H9 (cell line): Measurements from ENCODE around the gene PTGR1. TPM values are rescaled to one million over a fixed set of nuclear protein-coding genes. Genes with fewer than 3 reads are reported as not detected.

Experiments used
- DNase-seq: peaks from one replicate; pipeline ENCODE4 v3.0.0-alpha.2; 2017
- H2AFZ ChIP-seq: one replicate; pipeline ENCODE4 v1.6.1; 2013; ENCODE audit warnings: mild to moderate bottlenecking, low read length, control low read depth, moderate library complexity
- H2AK5ac ChIP-seq: 2 replicates; pipeline ENCODE4 v1.6.1; 2013; ENCODE audit warnings: low read length, control low read depth, mixed read lengths; ENCODE audit not compliant: insufficient read length
- H2BK120ac ChIP-seq: one replicate; pipeline ENCODE4 v1.6.1; 2013; ENCODE audit warnings: low read depth, mild to moderate bottlenecking, low read length, control low read depth, inconsistent platforms; ENCODE audit not compliant: poor library complexity, severe bottlenecking
- H2BK12ac ChIP-seq: 2 replicates; pipeline ENCODE4 v1.6.1; 2013; ENCODE audit warnings: low read length, control low read depth, mixed read lengths, low read depth; ENCODE audit not compliant: insufficient read length
- H2BK15ac ChIP-seq: 2 replicates; pipeline ENCODE4 v1.6.1; 2013; ENCODE audit warnings: low read depth, low read length, control low read depth
- H2BK20ac ChIP-seq: one replicate; pipeline ENCODE4 v1.6.1; 2013; ENCODE audit warnings: low read depth, mild to moderate bottlenecking, low read length, control low read depth, inconsistent platforms; ENCODE audit not compliant: poor library complexity, severe bottlenecking
- H2BK5ac ChIP-seq: 2 replicates; pipeline ENCODE4 v1.6.1; 2013; ENCODE audit warnings: low read length, control low read depth, mixed read lengths; ENCODE audit not compliant: insufficient read length
- H3K14ac ChIP-seq: 2 replicates; pipeline ENCODE4 v1.6.1; 2013; ENCODE audit warnings: low read length, control low read depth; ENCODE audit not compliant: insufficient read depth
- H3K18ac ChIP-seq: 2 replicates; pipeline ENCODE4 v1.6.1; 2013; ENCODE audit warnings: low read depth, mild to moderate bottlenecking, mixed read lengths, low read length, control low read depth; ENCODE audit not compliant: insufficient read length
- H3K23ac ChIP-seq: 2 replicates; pipeline ENCODE4 v1.6.1; 2013; ENCODE audit warnings: low read length, control low read depth, mixed read lengths, low read depth; ENCODE audit not compliant: insufficient read length
- H3K23me2 ChIP-seq: 2 replicates; pipeline ENCODE4 v1.6.1; 2013; ENCODE audit warnings: low read depth, mild to moderate bottlenecking, mixed read lengths, low read length, control low read depth; ENCODE audit not compliant: insufficient read length, poor library complexity, severe bottlenecking
- H3K27ac ChIP-seq: 2 replicates; pipeline ENCODE4 v1.5.1; 2013; ENCODE audit warnings: low read length, control low read depth, mixed read lengths, low read depth; ENCODE audit not compliant: insufficient read length
- H3K27me3 ChIP-seq: 2 replicates; pipeline ENCODE4 v1.6.1; 2013; ENCODE audit warnings: low read length, control low read depth, inconsistent platforms; ENCODE audit not compliant: insufficient read depth
- H3K4ac ChIP-seq: 2 replicates; pipeline ENCODE4 v1.6.1; 2013; ENCODE audit warnings: low read depth, mild to moderate bottlenecking, control low read depth, inconsistent platforms, low read length, moderate library complexity
- H3K4me1 ChIP-seq: 2 replicates; pipeline ENCODE4 v1.6.1; 2013; ENCODE audit warnings: low read length, control low read depth, inconsistent platforms; ENCODE audit not compliant: insufficient read depth
- H3K4me2 ChIP-seq: 2 replicates; pipeline ENCODE4 v1.6.1; 2013; ENCODE audit warnings: low read length, control low read depth, mixed read lengths; ENCODE audit not compliant: insufficient read length, insufficient read depth
- H3K56ac ChIP-seq: 2 replicates; pipeline ENCODE4 v1.6.1; 2013; ENCODE audit warnings: low read depth, mild to moderate bottlenecking, mixed read lengths, low read length, control low read depth; ENCODE audit not compliant: insufficient read length
- H3K79me1 ChIP-seq: 2 replicates; pipeline ENCODE4 v1.6.1; 2013; ENCODE audit warnings: low read depth, mild to moderate bottlenecking, moderate library complexity, low read length, control low read depth, inconsistent platforms; ENCODE audit not compliant: insufficient read depth, poor library complexity, severe bottlenecking
- H3K79me2 ChIP-seq: 2 replicates; pipeline ENCODE4 v1.6.1; 2013; ENCODE audit warnings: low read length, control low read depth, inconsistent platforms; ENCODE audit not compliant: insufficient read depth
- H3K9ac ChIP-seq: 2 replicates; pipeline ENCODE4 v1.6.1; 2013; ENCODE audit warnings: low read length, control low read depth, mixed read lengths; ENCODE audit not compliant: insufficient read length; ENCODE audit errors: extremely low read depth
- H3K9me3 ChIP-seq: one replicate; pipeline ENCODE4 v1.6.1; 2013; ENCODE audit warnings: low read depth, low read length, inconsistent platforms; ENCODE audit not compliant: control insufficient read depth
- H3T11ph ChIP-seq: one replicate; pipeline ENCODE4 v1.6.1; 2013; ENCODE audit warnings: mild to moderate bottlenecking, low read length, control low read depth, inconsistent platforms
- H4K20me1 ChIP-seq: one replicate; pipeline ENCODE4 v1.6.1; 2013; ENCODE audit not compliant: control insufficient read depth, insufficient read length, insufficient read depth
- H4K5ac ChIP-seq: 2 replicates; pipeline ENCODE4 v1.6.1; 2013; ENCODE audit warnings: low read depth, mild to moderate bottlenecking, mixed read lengths, low read length, control low read depth; ENCODE audit not compliant: insufficient read length
- H4K8ac ChIP-seq: replicated peaks from 2 replicates; pipeline ENCODE4 v1.6.1; 2013; ENCODE audit warnings: low read length, control low read depth, mixed read lengths, low read depth; ENCODE audit not compliant: insufficient read length
- H4K91ac ChIP-seq: 2 replicates; pipeline ENCODE4 v1.6.1; 2013; ENCODE audit warnings: low read depth, mild to moderate bottlenecking, moderate library complexity, mixed read lengths, low read length, control low read depth; ENCODE audit not compliant: insufficient read length
- H3K27ac Mint-ChIP-seq, 3 experiments: 2 replicates in 2 of 3; 3 replicates in 1 of 3; pipeline ENCODE4 v1.8.0; 2020 to 2021; ENCODE audit warnings: mixed read lengths in 3 of 3, mild to moderate bottlenecking in 1 of 3, moderate library complexity in 1 of 3
- H3K27me3 Mint-ChIP-seq: 2 replicates; pipeline ENCODE4 v1.8.0; 2021; ENCODE audit warnings: low read depth, mild to moderate bottlenecking, moderate library complexity, mixed read lengths
- H3K36me3 Mint-ChIP-seq, 3 experiments: 2 replicates in 2 of 3; 3 replicates in 1 of 3; pipeline ENCODE4 v1.8.0; 2020 to 2021; ENCODE audit warnings: low read depth in 3 of 3, mixed read lengths in 3 of 3; ENCODE audit not compliant: insufficient read depth in 1 of 3
- H3K4me1 Mint-ChIP-seq, 2 experiments: 2 replicates each; pipeline ENCODE4 v1.8.0; 2020; ENCODE audit warnings: mixed read lengths in 2 of 2
- H3K4me3 Mint-ChIP-seq, 2 experiments: 2 replicates in 1 of 2; 3 replicates in 1 of 2; pipeline ENCODE4 v1.8.0; 2020 to 2021; ENCODE audit warnings: mild to moderate bottlenecking in 2 of 2, mixed read lengths in 2 of 2, moderate library complexity in 1 of 2
- H3K9me3 Mint-ChIP-seq, 2 experiments: 2 replicates in 1 of 2; 3 replicates in 1 of 2; pipeline ENCODE4 v1.8.0; 2020; ENCODE audit warnings: mild to moderate bottlenecking in 2 of 2, mixed read lengths in 2 of 2, moderate library complexity in 1 of 2
- WGBS: extraction: QIAGEN DNeasy Blood & Tissue Kit; methylation state at CpG from one replicate; pipeline ENCODE4 v1.1.7; 2013; ENCODE audit warnings: missing lambda C conversion rate, low lambda C conversion rate, mixed read lengths; ENCODE audit not compliant: insufficient read length; ENCODE audit errors: extremely low coverage; 5-methylcytosine and 5-hydroxymethylcytosine counted together
- total RNA-seq: library from RNA; stranded (reverse); gene quantifications from 2 replicates; pipeline ENCODE4 v1.2.1, GENCODE V29; 2021
- TF ChIP-seq, protein P1 (sequence below): fragments of 200-600 bp; sonication (generic); conservative IDR thresholded peaks from 3 replicates; pipeline ENCODE4 v1.8.0; 2021; ENCODE audit warnings: antibody characterized with exemption, mild to moderate bottlenecking

PTGR1 gene
- total RNA-seq, 1 experiment from 2014 or later = 45.2 TPM

DNA sequence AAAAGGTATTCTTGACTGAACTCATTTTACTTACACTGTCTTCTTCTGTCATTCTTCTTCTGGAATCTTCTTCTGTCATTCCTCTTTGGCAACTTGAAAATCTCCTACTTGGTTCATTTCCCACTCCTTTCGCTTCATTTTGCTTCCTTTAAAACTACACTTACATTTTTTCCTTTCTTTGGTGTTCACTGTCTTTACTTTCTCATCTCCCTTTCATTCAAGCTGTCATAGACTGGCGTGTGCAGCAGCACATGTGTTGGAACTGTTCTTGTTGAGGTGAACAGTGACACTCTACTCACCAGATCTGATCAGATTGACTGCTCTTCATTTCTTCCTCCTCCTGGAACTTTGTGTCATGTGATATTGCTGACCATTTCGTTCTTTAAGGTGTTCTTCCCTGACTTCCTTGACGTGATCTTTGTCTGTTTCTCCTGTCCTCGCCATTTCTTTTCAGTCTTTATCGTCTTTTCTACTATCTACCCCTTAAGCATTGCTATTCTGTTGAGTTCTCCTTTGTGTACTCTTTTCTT lies 38.0 kb upstream of the PTGR1 start:
- Histone ChIP-seq H2AFZ (no peak overlapping the region), H3K23me2 (no peaks in the 10 kb centered on the region), H3K27me3 (no peaks in the 10 kb centered on the region), H3K79me2 (peaks cover 32% of the 10 kb centered on the region), H3K23ac (no peak overlapping the region), H3K4ac (no peak overlapping the region), H2BK5ac (no peak overlapping the region), H3K14ac (no peak overlapping the region), H4K91ac (no peak overlapping the region), H3K4me2 (no peak overlapping the region), H3K79me1 (peaks cover 2% of the 10 kb centered on the region), H4K5ac (no peak overlapping the region), H2BK15ac (no peak overlapping the region), H3K56ac (no peak overlapping the region), H4K8ac (no peak overlapping the region), H2BK12ac (no peak overlapping the region), H3T11ph (no peak overlapping the region), H3K9me3 (no peaks in the 10 kb centered on the region), H2BK20ac (no peak overlapping the region), H3K9ac (no peak overlapping the region), H4K20me1 (no peaks in the 10 kb centered on the region), H2BK120ac (no peak overlapping the region), H3K27ac (no peak overlapping the region), H3K4me1 (no peaks in the 10 kb centered on the region; the same call in 1 of the 2 replicates), H3K18ac (no peak overlapping the region), H2AK5ac (no peak overlapping the region)
- WGBS = 100% methylated on average over 1 of the region's 6 CpGs
- H3K4me3 Mint-ChIP-seq = no peak overlapping the region
- H3K27ac Mint-ChIP-seq = no peak overlapping the region
- no peaks in the 10 kb centered on the region; a peak in 1 of 5 replicates for H3K9me3 Mint-ChIP-seq
- H3K27me3 Mint-ChIP-seq = no peaks in the 10 kb centered on the region
- TF ChIP-seq, protein P1, sequence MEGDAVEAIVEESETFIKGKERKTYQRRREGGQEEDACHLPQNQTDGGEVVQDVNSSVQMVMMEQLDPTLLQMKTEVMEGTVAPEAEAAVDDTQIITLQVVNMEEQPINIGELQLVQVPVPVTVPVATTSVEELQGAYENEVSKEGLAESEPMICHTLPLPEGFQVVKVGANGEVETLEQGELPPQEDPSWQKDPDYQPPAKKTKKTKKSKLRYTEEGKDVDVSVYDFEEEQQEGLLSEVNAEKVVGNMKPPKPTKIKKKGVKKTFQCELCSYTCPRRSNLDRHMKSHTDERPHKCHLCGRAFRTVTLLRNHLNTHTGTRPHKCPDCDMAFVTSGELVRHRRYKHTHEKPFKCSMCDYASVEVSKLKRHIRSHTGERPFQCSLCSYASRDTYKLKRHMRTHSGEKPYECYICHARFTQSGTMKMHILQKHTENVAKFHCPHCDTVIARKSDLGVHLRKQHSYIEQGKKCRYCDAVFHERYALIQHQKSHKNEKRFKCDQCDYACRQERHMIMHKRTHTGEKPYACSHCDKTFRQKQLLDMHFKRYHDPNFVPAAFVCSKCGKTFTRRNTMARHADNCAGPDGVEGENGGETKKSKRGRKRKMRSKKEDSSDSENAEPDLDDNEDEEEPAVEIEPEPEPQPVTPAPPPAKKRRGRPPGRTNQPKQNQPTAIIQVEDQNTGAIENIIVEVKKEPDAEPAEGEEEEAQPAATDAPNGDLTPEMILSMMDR = no peak
- H3K36me3 Mint-ChIP-seq = peaks cover 0 to 6% (median 4%) of the 10 kb centered on the region in 3 experiments; a peak in 5 of 7 replicates
- peaks cover 10 to 14% of the 10 kb centered on the region in 2 experiments for H3K4me1 Mint-ChIP-seq
- DNase-seq = no peak
